ENCODE data around the gene CCPG1.

- TF ChIP-seq RARB (CRISPR knock-in tag; IDR thresholded peaks at IDR 0.05) (no peak), ZNF8 (CRISPR knock-in tag; IDR thresholded peaks at IDR 0.05) (no peak), ZNF70 (CRISPR knock-in tag; IDR thresholded peaks at IDR 0.05) (0 out of 2 replicates have a peak, but pooled peaks have one; percentile 7), CSDC2 (CRISPR knock-in tag; IDR thresholded peaks at IDR 0.05) (0 out of 2 replicates have a peak, but pooled peaks have one; percentile 56), TOX (CRISPR knock-in tag; IDR thresholded peaks at IDR 0.05; ENCODE audit: borderline replicate concordance) (no peak)
- TF ChIP-seq, protein P1, sequence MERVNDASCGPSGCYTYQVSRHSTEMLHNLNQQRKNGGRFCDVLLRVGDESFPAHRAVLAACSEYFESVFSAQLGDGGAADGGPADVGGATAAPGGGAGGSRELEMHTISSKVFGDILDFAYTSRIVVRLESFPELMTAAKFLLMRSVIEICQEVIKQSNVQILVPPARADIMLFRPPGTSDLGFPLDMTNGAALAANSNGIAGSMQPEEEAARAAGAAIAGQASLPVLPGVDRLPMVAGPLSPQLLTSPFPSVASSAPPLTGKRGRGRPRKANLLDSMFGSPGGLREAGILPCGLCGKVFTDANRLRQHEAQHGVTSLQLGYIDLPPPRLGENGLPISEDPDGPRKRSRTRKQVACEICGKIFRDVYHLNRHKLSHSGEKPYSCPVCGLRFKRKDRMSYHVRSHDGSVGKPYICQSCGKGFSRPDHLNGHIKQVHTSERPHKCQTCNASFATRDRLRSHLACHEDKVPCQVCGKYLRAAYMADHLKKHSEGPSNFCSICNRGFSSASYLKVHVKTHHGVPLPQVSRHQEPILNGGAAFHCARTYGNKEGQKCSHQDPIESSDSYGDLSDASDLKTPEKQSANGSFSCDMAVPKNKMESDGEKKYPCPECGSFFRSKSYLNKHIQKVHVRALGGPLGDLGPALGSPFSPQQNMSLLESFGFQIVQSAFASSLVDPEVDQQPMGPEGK (CRISPR knock-in tag; IDR thresholded peaks at IDR 0.05; ENCODE audit: borderline replicate concordance): no peak
Observed at GRCh38 chr15:55408012-55408928, at the start of gene CCPG1, which contains the start of gene PIERCE2.
